GM12801 (cell line): ENCODE measurements around the gene WNT7B.

Experiments used
- TF ChIP-seq, protein P1 (sequence below): IDR thresholded peaks from one replicate; pipeline ENCODE4 v1.5.1; 2011; ENCODE audit warnings: control low read depth; ENCODE audit not compliant: insufficient read length; ENCODE audit errors: extremely low read depth

WNT7B gene

GRCh38 chr22:45917700-45918458 is 59.1 kb downstream of the WNT7B start:
- TF ChIP-seq, protein P1, sequence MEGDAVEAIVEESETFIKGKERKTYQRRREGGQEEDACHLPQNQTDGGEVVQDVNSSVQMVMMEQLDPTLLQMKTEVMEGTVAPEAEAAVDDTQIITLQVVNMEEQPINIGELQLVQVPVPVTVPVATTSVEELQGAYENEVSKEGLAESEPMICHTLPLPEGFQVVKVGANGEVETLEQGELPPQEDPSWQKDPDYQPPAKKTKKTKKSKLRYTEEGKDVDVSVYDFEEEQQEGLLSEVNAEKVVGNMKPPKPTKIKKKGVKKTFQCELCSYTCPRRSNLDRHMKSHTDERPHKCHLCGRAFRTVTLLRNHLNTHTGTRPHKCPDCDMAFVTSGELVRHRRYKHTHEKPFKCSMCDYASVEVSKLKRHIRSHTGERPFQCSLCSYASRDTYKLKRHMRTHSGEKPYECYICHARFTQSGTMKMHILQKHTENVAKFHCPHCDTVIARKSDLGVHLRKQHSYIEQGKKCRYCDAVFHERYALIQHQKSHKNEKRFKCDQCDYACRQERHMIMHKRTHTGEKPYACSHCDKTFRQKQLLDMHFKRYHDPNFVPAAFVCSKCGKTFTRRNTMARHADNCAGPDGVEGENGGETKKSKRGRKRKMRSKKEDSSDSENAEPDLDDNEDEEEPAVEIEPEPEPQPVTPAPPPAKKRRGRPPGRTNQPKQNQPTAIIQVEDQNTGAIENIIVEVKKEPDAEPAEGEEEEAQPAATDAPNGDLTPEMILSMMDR = no peak

GRCh38 chr22:45917146-45917545 is 59.8 kb downstream of the WNT7B start:
- TF ChIP-seq, protein P1 = no peak

DNA sequence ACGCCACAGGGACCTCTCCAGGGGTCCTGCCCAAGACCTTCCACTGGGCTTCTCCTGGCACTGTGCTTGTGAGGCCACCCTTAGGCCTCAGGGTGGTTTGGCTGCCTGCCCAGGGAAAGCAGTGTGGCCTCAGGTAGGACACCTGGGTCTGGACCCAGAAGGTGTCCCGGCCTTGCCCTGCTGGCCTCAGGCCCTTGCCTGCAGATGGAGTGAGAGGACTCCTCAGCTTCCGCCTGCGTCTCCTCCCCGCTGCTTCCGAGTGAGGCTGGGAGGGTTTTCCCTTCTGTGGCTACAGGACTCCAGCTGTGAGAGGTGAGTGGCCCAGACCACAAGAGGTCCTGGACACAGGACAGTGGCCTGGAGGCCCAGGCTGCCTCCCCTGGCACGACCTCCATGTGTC is 60.4 kb downstream of the WNT7B start:
- TF ChIP-seq, protein P1 = no peak

- TF ChIP-seq, protein P1 = no peak
Observed at GRCh38 chr22:45915841-45916240, 61.1 kb downstream of the WNT7B start.

DNA sequence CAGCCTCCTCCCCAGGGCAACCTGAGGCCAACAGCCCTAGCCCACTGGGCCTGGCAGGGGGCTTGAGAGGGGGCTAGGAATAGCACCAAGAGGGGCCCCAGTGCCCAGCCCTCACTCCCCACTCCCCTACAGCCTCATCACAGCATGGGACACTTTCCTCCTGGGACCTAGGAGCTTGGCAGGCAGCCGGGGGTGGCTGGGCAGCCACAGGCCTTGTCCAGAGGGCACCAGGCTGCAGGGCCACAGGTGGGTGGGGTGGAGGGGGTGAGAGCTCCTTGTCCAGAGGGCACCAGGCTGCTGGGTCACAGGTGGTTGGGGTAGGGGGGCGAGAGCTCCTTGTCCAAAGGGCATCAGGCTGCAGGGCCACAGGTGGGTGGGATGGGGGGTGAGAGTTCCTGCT is 61.8 kb downstream of the WNT7B start:
- TF ChIP-seq, protein P1 = no peak

GRCh38 chr22:45914309-45914708 is 62.7 kb downstream of the WNT7B start:
- TF ChIP-seq, protein P1 = no peak

- TF ChIP-seq, protein P1 = no peak
Observed at GRCh38 chr22:45912910-45913309, 64.1 kb downstream of the WNT7B start.
